MV-4-11 (cell line): ENCODE results near the gene MOB1B.
"Not testable (repeated sequence)": the region's sequence is repeated elsewhere in the genome, so short reads cannot be mapped to it uniquely, and the experiment has no call there.

Source experiments
- DNase-seq: peaks from one replicate; lab custom pipeline; 2025; lab: John Stamatoyannopoulos, UW

MOB1B gene

DNA sequence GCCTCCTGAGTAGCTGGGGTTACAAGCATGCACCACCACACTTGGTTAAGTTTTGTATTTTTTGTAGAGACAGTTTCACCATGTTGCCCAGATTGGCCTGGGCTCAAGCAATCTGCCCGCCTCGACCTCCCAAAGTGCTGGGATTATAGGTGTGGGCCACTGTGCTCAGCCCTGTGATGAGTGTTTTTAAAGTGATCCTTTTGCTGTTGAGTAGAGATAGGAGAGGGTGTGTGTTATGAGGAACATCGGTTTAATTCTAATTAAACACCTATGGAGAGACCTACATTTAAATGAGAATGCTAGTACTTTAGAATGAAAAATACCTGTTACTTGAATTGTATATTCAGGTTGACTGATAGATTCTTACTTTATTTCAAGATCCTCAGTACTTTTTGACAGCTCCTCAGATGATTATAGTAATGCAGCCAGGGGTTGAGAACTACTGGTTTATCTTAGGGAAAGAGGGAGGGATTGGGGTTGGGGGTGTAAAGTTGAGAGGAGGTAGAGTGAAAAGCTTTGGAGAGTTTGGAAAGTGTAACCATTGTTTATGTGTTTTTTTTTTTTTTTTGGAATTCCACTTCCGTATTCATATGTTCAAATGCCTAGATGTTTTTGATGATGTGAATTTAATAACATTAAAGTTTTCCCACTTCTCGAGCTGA, 54.5 kb downstream of the MOB1B start:
- DNase-seq, result no peak

DNA sequence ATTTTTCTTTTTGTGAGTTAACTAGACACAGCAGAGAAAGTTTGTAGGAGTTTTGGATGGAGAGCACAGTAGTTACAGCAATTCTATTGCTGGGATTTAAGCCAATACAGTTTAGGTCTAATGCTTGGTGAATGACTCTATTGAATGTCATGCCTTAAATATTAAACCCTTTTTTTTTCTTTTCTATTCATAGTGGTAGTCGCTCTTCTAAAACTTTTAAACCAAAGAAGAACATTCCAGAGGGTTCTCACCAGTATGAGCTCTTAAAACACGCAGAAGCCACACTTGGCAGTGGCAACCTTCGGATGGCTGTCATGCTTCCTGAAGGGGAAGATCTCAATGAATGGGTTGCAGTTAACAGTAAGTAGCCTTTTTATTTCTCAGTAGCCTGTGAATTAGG, 56.5 kb downstream of the MOB1B start:
- no peak for DNase-seq

DNA sequence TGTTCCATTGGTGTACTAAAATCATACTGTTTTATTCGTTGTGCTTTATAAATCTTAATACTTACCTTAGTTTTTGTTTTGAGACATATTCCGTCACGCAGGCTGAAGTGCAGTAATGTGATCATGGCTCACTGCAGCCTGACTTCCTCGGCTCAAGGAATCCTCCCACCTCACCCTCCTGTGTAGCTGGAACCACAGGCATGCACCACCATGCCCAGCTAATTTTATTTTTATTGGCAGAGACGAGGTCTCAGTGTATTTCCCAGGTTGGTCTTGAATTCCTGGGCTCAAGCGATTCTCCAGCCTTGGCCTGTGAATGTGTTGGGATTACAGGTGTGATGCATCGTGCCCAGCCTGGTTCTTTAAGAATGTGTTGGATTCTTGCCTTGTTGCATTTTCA, 66.9 kb downstream of the MOB1B start:
- DNase-seq, result no peak

DNA sequence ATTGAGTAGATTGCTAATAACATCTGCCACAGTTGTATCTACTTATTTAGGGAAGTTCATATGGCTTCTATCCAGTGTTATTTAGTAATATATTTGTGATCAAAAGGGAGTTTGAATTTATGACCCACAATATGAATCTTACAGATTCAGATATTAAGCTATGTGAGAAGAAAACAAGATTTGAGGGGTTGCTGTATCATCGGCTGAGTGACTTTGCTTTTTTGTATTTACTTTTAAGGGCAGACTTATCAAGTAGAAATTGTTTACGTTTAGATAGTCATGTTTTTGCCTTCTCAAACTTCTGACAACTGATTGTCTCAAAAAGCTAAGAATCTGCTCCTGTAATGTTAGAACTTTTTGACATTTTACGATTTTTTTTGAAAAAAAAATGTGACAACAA, 74.1 kb downstream of the MOB1B start:
- no peak for DNase-seq

DNA sequence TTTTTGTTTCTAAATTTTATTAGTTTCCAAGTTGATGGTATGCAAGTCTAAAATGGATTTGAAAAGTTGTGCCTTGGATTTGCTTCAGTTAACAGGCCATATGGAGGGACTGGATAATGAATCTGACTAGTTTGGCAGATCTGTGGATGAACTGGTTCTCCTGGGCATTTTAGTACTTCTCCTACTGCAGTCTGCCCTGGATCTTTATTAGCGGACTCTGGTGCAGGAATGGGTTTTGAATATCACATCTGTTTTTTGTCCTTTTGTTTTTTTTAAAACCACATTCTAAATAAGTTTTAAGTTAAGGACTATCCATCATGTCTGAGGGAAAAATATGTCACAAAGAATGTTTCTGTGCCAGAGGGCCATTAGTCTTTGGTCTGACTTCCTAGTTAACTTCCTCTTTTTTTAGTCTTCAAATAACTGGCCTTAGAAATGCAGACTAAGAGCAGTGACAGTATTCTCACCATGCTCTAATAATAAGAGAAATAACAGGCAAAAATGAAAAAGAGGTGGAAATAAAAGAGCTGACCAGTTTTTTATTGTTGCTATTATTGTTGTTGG, 77.4 kb downstream of the MOB1B start:
- peak; percentile 93 for DNase-seq

DNA sequence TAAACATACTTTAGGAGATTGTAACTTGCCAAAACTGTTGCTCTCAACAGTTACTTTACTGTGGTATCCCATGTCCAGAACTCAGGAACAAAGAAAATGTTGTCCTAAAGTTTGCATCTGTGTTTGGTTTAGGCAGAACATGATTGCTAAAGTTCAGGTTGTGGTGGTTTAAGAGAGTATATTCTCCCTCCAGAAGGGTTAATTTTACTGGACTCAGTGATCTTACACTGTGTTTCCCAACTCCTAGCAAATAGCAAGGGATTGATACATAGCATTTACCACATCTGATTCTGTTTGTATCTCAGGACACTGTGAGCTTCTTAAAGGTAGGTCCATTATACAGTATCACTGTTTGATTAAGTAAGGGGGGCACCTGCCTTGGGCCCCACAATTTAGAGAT, 78.0 kb downstream of the MOB1B start:
- DNase-seq, result no peak

DNA sequence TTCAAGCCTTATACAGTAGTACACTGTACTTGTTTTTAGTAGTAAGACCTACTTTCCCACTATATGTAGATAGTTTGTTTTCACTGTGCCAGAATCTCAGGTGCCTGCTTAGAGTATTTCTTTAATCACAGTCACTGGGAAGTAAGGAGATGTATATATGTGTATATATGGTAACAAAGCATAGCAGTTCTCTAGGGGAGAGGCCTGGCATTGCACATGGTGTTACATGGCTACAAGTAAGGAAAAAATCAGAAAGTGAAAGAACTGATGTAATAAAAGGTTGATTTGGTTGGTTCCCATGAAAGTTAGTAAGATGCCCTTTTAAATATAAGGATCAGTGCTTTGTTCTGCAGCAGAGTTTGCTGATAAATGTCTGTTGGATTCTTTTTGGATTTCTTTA, 81.9 kb downstream of the MOB1B start:
- no peak for DNase-seq

DNA sequence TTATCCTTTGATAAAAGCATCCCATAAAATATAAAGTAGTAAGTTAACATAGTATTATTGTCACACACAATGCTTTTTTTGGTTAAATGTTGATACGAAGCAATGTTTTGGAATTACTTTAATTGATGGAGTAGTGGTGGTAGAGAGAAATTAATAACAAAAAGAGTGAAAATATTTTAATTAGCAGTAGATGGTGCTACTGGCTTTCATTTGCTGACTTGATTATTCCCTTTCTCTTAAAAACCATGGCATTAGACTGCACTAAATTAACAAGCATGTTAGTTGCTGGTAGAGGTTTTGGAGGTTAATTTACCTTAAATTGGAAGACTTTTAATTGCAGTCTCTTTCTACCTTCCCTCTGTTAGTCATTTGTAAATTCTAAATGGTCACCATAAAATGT, 82.4 kb downstream of the MOB1B start:
- DNase-seq, result no peak

DNA sequence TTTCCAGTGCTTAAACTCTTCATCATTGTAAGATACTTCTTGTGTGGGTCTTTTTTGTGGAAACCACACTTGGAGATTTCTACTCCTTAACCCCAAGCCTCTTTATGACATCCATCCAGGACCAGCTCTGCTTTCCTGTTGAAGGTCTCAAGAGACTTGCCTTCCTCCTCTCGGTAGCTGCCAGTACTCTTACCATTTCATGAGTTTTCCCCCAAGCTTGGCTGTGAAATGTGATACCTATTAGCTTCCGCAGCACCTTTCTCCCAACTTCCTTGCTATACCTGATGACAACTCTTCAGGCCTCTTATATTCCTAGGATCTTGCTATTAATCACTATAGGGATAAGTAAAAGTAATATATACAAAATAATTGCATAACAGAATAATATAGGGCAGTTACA, 89.4 kb downstream of the MOB1B start:
- no peak for DNase-seq

DNA sequence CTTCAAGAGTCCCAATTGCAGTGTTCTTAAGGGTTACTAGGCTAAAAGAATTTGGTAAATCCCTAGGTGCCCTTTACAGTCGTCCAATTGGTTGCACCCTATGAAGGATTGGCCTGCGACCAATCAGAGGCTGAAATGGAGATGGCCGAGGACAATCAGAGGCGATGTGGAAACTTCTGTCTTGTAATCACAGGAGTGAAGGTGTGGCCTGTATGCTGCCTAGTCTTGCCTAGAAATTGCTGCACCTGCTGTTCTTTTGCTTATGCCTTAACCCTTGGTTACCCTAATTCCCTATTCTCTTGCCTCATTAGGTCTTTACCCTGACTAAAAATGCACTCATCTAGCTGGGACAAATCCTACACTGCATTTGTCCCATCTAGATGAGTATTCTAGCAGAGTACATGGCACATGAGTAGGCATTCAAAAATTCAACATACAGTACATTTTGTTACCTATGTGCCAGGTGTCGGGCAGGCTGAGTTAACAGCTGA, 90.3 kb downstream of the MOB1B start:
- DNase-seq, result peak; percentile 11

DNA sequence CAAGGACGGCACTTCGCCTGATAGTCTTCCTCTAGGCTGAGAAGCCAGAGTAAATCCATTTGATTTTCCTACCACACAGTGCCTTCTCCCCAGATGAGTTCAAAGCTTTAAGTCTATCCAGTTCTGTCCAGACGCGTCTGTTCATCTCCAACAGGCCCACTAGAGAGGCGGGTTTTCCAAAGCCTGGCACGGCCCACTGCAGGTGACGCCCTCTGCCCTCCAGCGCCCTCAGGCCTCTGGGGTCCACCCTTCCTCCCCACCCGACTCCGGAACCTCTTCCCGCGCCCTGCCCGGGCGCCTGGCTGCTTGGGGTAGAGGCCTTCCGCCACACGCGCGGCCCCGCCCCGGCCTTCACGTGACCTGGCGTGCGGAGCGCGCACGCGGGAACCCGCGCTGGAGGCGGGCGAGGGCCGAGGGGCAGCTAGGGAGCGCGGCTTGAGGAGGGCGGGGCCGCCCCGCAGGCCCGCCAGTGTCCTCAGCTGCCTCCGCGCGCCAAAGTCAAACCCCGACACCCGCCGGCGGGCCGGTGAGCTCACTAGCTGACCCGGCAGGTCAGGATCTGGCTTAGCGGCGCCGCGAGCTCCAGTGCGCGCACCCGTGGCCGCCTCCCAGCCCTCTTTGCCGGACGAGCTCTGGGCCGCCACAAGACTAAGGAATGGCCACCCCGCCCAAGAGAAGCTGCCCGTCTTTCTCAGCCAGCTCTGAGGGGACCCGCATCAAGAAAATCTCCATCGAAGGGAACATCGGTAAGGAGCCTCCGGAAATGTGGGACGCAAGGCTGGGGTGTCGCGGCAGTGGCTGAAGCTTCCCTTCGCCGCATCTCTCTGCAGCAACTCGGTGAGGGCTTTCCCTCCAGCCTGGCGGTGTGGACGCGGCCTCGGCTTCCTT, 91.3 kb downstream of the MOB1B start, which contains the start of gene DCK:
Gene DCK, plus strand, starts transcription at position 469 of the 888 bp plus-strand sequence. Its CDS starts 187 bp downstream, at position 656.
- DNase-seq, result peak; percentile 86

DNA sequence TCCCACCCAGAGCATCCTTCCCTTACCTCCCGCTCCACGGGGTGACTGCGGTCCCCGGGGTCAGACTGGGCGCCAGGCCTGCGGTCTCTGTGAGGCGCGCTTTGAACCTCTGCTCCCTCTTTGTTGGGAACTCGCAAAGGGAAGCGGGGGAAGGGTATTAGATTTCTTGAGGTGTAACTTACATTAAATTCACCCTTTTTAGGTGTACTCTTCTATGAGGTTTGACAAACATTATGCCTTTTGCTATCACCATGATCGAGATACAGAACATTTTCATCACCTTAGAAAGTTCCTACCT, 91.8 kb downstream of the MOB1B start:
- DNase-seq, result no peak

DNA sequence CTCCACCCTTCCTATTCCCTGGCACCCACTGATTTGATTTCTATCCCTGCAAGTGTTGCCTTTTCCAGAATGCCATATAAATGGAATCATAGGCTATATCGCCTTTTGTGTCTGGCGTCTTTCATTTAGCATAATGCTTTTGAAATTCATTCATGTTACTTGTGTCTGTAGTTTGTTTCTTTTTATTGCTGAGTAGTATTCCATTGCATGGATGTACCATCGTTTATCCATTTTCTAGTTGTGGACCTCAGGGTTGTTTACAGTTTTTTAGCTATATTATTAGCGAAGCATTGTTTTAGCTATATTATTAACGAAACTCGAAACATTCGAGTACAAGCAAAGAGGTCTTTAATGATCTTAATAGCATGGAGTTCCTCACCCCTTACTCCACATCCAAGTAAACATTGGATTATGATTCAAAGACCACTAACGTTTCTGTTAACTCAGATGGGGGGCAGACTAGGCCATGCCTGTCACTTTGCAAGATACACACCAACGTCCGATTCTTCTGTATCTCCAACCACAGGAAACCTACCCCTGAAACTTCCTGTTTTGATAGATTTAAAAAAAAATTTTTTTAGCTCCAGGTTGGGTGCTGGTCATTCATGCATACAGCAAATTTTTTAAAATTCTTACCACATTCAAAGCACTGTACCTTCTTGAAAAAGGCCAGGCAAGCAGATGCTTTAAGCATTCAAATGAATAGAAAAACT, 92.4 kb downstream of the MOB1B start:
- peak; percentile 69 for DNase-seq

DNA sequence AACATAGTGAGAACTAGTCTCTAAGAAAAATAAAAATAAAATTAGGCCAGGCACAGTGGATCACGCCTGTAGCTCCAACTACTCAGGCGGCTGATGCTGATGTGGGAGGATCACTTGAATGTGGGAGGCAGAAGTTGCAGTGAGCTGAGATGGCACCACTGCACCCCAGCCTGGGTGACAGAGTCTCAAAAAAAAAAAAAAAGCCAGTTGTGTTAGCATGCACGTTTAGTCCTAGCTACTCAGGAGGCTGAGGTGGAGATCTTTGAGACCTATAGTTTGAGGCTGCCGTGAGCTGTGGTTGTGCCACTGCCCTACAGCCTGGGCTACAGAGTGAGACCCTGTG, 93.8 kb downstream of the MOB1B start:
- no peak for DNase-seq

DNA sequence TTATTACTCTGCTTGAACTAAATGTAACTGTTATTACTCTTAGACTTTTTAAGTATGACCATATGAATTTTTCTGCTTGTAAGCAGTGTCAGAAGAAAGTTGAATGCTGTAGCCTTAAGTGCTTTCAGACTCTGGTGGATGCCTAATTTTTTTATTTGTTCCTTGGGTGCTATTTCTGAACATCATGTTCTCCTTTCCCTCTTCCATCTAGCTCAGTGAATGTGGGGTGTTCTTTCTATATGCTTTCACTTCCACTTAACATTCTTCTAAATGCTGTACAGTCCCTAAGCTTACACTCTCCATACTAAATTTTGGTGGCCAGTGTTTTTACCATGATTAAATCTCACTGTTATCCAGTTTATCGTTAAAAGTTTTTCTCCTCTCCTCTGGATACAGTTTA, 94.9 kb downstream of the MOB1B start:
- DNase-seq, result peak; percentile 66

DNA sequence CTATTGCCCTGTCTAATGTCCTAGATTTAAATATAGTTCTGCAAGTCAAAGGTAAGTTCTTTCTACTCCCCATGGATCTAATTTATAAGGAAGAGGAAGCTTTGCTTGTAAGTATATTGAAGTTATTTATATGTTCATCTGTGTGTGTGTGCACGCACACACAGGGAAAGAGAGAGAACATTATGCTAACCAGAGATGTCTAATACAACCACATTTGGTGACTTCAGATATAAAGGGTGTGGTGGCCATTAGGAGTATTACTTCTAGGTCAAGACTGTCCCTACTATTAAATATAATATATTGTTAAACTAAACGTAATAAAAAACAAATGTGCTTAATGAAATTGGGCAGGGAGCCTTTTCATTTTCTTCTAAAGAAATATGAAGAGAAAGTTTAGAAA, 95.4 kb downstream of the MOB1B start:
- DNase-seq, result peak; percentile 2

DNA sequence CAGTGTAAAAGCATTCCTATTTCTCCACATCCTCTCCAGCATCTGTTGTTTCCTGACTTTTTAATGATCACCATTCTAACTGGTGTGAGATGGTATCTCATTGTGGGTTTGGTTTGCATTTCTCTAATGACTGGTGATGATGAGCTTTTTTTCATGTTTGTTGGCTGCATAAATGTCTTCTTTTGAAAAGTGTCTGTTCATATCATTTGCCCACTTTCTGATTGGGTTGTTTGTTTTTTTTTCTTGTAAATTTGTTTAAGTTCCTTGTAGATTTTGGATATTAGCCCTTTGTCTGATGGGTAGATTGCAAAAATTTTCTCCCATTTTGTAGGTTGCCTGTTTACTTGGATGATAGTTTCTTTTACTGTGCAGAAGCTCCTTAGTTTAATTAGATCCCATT, 97.5 kb downstream of the MOB1B start:
- DNase-seq, result not testable (repeated sequence)

DNA sequence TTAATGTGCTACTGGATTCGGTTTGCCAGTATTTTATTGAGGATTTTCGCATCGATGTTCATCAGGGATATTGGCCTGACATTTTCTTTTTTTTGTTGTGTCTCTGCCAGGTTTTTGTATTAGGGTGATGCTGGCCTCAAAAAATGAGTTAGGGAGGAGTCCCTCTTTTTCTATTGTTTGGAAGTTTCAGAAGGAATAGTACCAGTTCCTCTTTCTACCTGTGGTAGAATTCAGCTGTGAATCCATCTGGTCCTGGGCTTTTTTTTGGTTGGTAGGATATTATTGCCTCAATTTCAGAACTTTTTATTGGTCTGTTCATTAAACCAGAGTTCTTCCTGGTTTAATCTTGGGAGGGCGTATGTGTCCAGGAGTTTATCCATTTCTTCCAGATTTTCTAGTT, 99.2 kb downstream of the MOB1B start:
- not testable (repeated sequence) for DNase-seq

DNA sequence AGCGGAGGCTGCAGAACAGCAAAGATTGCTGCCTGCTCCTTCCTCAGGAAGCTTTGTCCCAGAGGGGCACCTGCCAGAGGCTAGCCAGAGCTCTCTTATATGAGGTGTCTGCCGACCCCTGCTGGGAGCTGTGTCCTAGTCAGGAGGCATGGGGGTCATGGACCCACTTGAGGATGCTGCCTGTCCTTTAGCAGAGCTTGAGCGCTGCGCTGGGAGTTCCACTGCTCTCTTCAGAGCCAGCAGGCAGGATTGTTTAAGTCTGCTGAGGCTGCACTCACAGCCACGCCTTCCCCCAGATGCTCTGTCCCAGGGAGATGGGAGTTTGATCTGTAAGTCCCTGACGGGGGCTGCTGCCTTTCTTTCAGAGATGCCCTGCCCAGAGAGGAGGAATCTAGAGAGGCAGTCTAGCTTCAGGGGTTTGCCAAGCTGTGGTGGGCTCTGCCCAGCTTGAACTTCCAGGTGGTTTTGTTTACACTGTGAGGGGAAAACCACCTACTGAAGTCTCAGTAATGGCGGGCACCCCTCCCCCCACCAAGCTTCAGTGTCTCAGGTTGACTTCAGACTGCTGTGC, 102.2 kb downstream of the MOB1B start:
- no peak for DNase-seq

DNA sequence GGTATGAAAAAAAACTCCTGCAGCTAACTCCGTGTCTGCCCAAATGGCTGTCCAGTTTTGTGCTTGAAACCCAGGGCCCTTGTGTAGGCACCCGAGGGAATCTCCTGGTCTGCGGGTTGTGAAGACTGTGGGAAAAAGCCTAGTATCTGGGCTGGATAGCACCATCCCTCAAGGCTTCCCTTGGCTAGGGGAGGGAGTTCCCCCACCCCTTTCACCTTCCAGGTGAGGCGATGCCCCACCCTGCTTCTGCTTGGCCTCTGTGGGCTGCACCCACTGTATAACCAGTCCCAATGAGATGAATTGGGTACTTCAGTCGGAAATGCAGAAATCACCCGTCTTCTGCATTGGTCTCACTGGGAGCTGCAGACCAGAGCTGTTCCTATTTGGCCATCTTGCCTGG, 102.9 kb downstream of the MOB1B start:
- not testable (repeated sequence) for DNase-seq

DNA sequence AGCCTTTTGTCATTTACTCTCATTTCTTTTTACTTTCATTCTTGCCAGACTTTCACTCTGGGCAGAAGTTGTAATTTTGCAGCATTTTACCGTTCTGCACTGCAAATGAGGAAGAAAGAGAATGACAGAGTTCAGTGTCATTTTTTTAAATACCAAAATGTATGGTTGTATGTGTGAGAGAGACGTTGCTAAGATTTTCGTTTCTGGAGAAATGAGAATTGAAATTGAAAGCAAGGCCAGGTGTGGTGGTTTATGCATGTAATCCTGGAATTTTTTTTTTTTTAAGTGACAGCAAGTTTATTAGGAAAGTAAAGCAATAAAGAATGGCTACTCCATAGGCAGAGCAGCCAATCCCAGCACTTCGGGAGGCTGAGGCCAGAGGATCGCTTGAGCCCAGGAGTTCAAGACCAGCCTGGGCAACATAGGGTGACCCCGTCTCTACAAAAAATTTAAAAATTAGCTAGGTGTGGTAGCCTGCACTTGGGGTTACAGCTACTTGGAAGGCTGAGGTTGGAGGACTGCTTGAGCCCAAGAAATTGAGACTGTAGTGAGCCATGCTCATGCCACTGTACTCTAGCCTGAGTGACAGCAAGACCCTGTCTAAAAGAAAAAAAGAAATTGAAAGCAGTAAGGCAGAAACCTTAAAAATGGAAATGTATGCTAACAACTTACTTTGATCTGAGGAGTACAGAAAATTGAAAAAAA, 104.2 kb downstream of the MOB1B start:
- DNase-seq, result peak; percentile 73

DNA sequence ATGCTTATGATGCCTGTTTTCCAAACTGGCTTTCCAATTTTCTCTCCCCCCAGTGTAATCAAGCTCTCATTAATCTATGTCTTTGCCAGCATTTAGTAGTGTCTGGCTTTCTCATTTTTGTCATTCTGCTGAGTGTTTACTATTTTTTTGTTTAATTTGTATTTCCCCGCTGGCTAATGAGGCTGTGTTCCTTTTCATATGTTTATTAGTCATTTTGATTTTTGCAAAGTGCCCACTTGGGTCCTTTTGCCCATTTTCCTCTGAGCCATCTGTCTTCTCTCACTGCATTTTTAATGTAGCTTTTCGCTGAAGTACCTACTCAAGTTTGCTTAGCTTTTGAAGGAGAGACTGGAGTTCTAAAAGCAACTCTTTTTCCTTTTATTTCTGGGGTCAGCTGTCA, 106.0 kb downstream of the MOB1B start:
- no peak for DNase-seq
